HL-60 (cell line): ENCODE results near the gene ASB18.

ENCODE experiments used
- DNase-seq, 2 experiments: peaks; one replicate each; pipeline ENCODE4 v3.0.0-alpha.2; 2010 to 2020; ENCODE audit warnings: low read depth in 1 of 2, low spot score in 1 of 2
- H3K27ac ChIP-seq: fragments of 250-450 bp; sonication (Bioruptor Pico); replicated peaks from 2 replicates; pipeline ENCODE4 v1.5.1; 2020; ENCODE audit warnings: mild to moderate bottlenecking, moderate library complexity
- H3K27me3 ChIP-seq: fragments of 250-450 bp; sonication (Bioruptor Pico); 2 replicates; pipeline ENCODE4 v1.5.1; 2021; ENCODE audit warnings: mild to moderate bottlenecking, moderate library complexity; ENCODE audit not compliant: insufficient read depth, poor library complexity, severe bottlenecking
- H3K4me3 ChIP-seq: replicated peaks from 2 replicates; pipeline ENCODE4 v1.5.1; 2011; ENCODE audit warnings: mild to moderate bottlenecking, control low read depth, low read length; ENCODE audit not compliant: insufficient read depth
- GABPA ChIP-seq: IDR thresholded peaks from 2 replicates; pipeline ENCODE4 v1.6.1; 2012; ENCODE audit warnings: low read depth
- POLR2AphosphoS5 ChIP-seq: IDR thresholded peaks from 2 replicates; pipeline ENCODE4 v1.6.1; 2012; ENCODE audit warnings: low read depth
- SPI1 ChIP-seq: IDR thresholded peaks from 2 replicates; pipeline ENCODE4 v1.6.1; 2012; ENCODE audit warnings: low read depth, mild to moderate bottlenecking, borderline replicate concordance
- TF ChIP-seq, protein P1 (sequence below): IDR thresholded peaks from one replicate; pipeline ENCODE4 v1.5.1; 2011; ENCODE audit warnings: low read length, control low read depth, inconsistent platforms; ENCODE audit not compliant: insufficient read depth
- TF ChIP-seq, protein P2 (sequence below): IDR thresholded peaks from 2 replicates; pipeline ENCODE4 v1.6.1; 2012; ENCODE audit warnings: low read depth; ENCODE audit not compliant: insufficient replicate concordance

Gene ASB18

DNA sequence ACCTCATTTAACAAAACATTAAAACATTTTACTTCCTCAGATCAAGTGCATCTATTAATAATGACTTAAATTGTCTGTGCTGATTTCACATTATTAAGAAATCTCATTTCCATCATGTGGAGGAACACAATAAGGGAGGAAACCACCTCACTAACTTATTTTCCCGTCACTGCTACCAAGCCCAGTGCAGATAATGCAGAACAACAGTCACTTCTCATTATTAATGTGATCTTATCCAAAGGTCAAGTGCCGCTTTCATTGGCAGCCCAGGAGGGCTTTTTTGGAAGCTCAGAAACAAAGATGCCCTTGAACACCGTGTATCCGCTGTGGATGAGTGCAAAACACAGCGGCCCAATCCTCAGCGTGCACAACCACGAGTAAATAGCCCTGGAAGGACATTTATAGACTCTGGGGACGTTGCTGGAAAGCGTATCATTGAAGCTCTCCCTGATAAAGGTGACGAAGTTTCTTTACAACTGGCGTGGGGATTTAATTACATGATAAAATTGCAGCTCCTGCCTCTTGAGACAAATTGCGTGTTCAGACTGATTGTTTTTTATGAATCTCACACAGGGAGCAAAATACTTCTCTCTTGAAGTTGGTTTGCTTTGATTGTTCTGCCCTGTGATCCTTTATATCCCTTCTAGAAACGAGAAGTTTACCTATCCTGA, 13.2 kb downstream of the ASB18 start:
- Histone ChIP-seq H3K27ac (no peak overlapping the region), H3K27me3 (no peaks in the 10 kb centered on the region), H3K4me3 (no peak overlapping the region)
- TF ChIP-seq SPI1: no peak
- no peak for TF ChIP-seq GABPA
- TF ChIP-seq POLR2AphosphoS5: no peak
- no peak for DNase-seq

DNA sequence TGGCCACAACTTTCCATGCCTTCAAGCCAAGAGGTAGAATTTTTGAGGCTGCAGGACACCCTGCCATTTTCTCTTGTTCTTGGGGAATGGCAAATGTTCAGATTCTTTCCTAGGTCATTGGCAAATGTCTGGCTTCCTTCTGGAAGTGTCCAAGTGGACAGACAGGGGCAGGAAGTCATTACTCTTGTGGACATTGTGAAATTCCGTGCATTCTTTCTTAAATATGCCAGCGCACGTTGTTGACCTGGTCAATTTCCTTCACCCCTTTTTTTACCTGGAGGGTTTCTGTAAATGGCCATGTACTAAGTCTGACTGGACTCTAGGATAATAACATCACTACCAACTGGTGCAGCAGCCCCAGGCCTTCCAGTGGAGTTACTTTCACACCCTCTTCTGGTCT, 13.9 kb downstream of the ASB18 start:
- DNase-seq: no peak
- TF ChIP-seq, protein P1, sequence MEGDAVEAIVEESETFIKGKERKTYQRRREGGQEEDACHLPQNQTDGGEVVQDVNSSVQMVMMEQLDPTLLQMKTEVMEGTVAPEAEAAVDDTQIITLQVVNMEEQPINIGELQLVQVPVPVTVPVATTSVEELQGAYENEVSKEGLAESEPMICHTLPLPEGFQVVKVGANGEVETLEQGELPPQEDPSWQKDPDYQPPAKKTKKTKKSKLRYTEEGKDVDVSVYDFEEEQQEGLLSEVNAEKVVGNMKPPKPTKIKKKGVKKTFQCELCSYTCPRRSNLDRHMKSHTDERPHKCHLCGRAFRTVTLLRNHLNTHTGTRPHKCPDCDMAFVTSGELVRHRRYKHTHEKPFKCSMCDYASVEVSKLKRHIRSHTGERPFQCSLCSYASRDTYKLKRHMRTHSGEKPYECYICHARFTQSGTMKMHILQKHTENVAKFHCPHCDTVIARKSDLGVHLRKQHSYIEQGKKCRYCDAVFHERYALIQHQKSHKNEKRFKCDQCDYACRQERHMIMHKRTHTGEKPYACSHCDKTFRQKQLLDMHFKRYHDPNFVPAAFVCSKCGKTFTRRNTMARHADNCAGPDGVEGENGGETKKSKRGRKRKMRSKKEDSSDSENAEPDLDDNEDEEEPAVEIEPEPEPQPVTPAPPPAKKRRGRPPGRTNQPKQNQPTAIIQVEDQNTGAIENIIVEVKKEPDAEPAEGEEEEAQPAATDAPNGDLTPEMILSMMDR: no peak
- TF ChIP-seq GABPA (no peak), SPI1 (no peak), POLR2AphosphoS5 (no peak)
- TF ChIP-seq, protein P2, sequence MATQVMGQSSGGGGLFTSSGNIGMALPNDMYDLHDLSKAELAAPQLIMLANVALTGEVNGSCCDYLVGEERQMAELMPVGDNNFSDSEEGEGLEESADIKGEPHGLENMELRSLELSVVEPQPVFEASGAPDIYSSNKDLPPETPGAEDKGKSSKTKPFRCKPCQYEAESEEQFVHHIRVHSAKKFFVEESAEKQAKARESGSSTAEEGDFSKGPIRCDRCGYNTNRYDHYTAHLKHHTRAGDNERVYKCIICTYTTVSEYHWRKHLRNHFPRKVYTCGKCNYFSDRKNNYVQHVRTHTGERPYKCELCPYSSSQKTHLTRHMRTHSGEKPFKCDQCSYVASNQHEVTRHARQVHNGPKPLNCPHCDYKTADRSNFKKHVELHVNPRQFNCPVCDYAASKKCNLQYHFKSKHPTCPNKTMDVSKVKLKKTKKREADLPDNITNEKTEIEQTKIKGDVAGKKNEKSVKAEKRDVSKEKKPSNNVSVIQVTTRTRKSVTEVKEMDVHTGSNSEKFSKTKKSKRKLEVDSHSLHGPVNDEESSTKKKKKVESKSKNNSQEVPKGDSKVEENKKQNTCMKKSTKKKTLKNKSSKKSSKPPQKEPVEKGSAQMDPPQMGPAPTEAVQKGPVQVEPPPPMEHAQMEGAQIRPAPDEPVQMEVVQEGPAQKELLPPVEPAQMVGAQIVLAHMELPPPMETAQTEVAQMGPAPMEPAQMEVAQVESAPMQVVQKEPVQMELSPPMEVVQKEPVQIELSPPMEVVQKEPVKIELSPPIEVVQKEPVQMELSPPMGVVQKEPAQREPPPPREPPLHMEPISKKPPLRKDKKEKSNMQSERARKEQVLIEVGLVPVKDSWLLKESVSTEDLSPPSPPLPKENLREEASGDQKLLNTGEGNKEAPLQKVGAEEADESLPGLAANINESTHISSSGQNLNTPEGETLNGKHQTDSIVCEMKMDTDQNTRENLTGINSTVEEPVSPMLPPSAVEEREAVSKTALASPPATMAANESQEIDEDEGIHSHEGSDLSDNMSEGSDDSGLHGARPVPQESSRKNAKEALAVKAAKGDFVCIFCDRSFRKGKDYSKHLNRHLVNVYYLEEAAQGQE: no peak
- H3K27ac ChIP-seq: no peak overlapping the region
- no peaks in the 10 kb centered on the region for H3K27me3 ChIP-seq
- H3K4me3 ChIP-seq: no peak overlapping the region

DNA sequence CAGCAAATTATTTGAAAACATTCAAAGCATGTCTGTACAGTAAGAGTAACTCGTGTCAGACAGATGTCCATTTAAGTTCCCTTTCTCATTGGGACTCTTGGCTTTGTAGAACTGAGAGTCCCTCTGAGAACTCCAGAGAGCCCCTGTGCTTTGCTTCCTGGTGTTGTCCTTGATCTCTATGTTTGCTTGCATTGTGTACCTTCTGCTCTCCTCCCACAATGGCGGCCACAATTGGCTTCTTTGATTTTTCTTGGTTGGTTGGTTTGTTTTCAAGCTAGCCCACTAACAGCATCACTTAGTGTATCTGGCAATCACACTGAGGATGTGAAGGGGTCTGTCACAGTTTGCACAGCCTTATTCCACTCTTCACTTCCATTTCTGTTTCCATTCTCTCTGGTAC, 15.1 kb downstream of the ASB18 start:
- TF ChIP-seq GABPA (no peak), SPI1 (no peak), POLR2AphosphoS5 (no peak)
- TF ChIP-seq, protein P1: no peak
- TF ChIP-seq, protein P2: no peak
- Histone ChIP-seq H3K27ac (no peak overlapping the region), H3K4me3 (no peak overlapping the region), H3K27me3 (no peaks in the 10 kb centered on the region)
- no peak for DNase-seq

DNA sequence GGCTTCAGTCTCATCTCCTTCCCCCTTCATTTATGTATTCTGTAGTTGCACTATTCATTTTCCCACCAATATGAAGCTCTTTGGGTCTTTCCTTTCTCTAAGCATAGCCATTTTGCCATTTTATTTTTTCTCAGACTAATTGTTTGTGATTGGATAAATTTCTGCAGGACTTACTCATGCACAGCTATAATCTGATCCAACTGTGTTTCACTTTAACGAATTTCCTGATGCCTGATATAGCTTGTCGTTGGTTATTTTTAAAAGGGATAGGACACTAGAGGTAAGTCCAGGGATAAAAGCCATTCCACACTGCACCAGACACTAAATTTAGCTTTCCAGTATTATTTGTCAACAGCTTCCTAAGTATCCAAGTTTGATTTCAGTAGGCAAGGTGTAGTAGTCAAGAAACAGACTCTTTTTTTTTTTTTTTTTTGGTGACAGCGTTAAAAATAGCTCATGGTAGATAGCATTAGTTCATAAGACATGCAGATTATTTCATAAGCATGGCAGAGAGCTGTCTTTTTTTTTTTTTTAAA, 17.4 kb downstream of the ASB18 start:
- Histone ChIP-seq H3K27ac (no peak overlapping the region), H3K27me3 (no peaks in the 10 kb centered on the region), H3K4me3 (no peak overlapping the region)
- no peak for DNase-seq
- no peak for TF ChIP-seq GABPA
- no peak for TF ChIP-seq SPI1
- TF ChIP-seq, protein P1: no peak
- no peak for TF ChIP-seq POLR2AphosphoS5
- TF ChIP-seq, protein P2: no peak
